ENCODE data around the gene FCHSD2. TPM values are rescaled to one million over a fixed set of nuclear protein-coding genes. Genes with fewer than 3 reads are reported as not detected.

The FCHSD2 gene
- total and polyA plus RNA-seq, 2 donors (not counting 1 experiment from before 2014, with no cell fraction given): 113 to 189 TPM

DNA sequence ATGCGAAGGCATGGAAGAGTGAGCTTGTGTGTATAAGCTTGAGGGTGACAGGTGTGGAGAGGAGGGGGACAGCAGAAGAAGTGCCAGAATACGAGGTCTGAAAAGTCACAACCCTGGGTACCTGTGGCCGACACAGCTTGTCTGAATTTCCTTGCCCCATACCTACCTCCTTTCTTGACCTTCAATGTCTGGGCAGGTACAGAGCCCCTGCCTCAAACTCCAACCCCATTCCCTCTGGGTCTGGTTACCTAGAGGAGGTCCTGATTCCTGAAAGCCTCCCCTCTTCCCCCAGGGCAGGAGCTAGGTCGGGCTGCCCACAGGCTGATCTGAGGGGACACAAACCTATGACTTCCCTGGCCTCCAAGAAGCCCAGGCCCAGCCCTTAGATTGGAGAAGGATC is 36.6 kb upstream of the FCHSD2 start:
- Mint-ChIP-seq H3K4me3 (no peak overlapping the region), H3K4me1 (peaks cover 36% of the 10 kb centered on the region), H3K27me3 (no peaks in the 10 kb centered on the region), H3K9me3 (ENCODE audit: insufficient read depth) (no peaks in the 10 kb centered on the region), H3K27ac (no peak overlapping the region)
- Histone ChIP-seq H3K36me3 (replicated peaks in 1 of 2; ENCODE audit: control extremely low read depth in 1 of 2, control insufficient read depth in 1 of 2, extremely low read depth in 1 of 2, insufficient read depth in 2 of 2, low read length in 1 of 2) (no peaks in the 10 kb centered on the region), H3K27ac (ENCODE audit: low read length in 2 of 2) (no peak overlapping the region), H2AFZ (ENCODE audit: insufficient read depth, low read depth, low read length, poor library complexity, severe bottlenecking) (peak overlapping the region; percentile 75), H3K4me1 (ENCODE audit: control insufficient read depth in 2 of 2, insufficient read depth in 2 of 2, low read length in 2 of 2) (peaks cover 32 to 35% of the 10 kb centered on the region in 2 donors), H3K9ac (ENCODE audit: low read length) (no peak overlapping the region), H3K4me3 (ENCODE audit: control extremely low read depth in 1 of 5, extremely low read depth in 1 of 5, insufficient read depth in 1 of 5, low read depth in 2 of 5, low read length in 4 of 5) (no peak overlapping the region), H3K9me3 (ENCODE audit: control extremely low read depth in 1 of 3, control insufficient read depth in 2 of 3, insufficient read depth in 1 of 3, low read length in 2 of 3) (no peaks in the 10 kb centered on the region), H3K4me2 (replicated peaks; ENCODE audit: low read depth, low read length, poor library complexity, severe bottlenecking) (peak overlapping the region; percentile 56), H3K79me2 (ENCODE audit: control insufficient read depth, insufficient read depth, low read length) (peaks cover 47% of the 10 kb centered on the region), H4K20me1 (ENCODE audit: control insufficient read depth, insufficient read depth, low read length, poor library complexity, severe bottlenecking) (no peaks in the 10 kb centered on the region), H3K27me3 (replicated peaks in 1 of 4; ENCODE audit: control extremely low read depth in 1 of 4, control insufficient read depth in 3 of 4, insufficient read depth in 4 of 4, low read length in 3 of 4) (no peaks in the 10 kb centered on the region)
- intact Hi-C loops (cut with micrococcal nuclease): loop anchor here (1.0 to 10.0 kb wide), 7 partner anchors 24 to 441 kb away; no protein-coding TSS in a partner anchor
- ChIA-PET POLR2A (interaction anchor here (0.6 to 4.4 kb wide), 4 partner anchors 20 to 429 kb away, joined by 3 to 62 read pairs (median 14); partner anchors contain the start of gene FCHSD2), CTCF (interaction anchor here (0.8 to 9.6 kb wide), 41 partner anchors 8 to 454 kb away, joined by 3 to 271 read pairs (median 6); partner anchors contain the start of genes ATG16L2, FCHSD2 and STARD10)
- 84% methylated on average over 3 of the region's 4 CpGs for WGBS (ENCODE audit: insufficient coverage)
- DNase-seq (no peak), ATAC-seq (ENCODE audit: low read depth) (no peak)
- no peak for TF ChIP-seq EZH2 (IDR thresholded peaks at IDR 0.05; ENCODE audit: borderline replicate concordance, insufficient read depth, low read depth, low read length, poor library complexity, severe bottlenecking)
- no peak for TF ChIP-seq CTCF (IDR thresholded peaks at IDR 0.05)

Data from B cell (primary cell).